GM21786 (cell line): ENCODE data around the gene TMEM181.
"Not testable (repeated sequence)": the region's sequence is repeated elsewhere in the genome, so short reads cannot be mapped to it uniquely, and the experiment has no call there.

ENCODE experiments used
- ATAC-seq: cut with Tn5 transposase; IDR thresholded peaks from one replicate; pipeline ENCODE4 v1.9.1; 2021; ENCODE audit not compliant: unreplicated experiment

TMEM181 gene

DNA sequence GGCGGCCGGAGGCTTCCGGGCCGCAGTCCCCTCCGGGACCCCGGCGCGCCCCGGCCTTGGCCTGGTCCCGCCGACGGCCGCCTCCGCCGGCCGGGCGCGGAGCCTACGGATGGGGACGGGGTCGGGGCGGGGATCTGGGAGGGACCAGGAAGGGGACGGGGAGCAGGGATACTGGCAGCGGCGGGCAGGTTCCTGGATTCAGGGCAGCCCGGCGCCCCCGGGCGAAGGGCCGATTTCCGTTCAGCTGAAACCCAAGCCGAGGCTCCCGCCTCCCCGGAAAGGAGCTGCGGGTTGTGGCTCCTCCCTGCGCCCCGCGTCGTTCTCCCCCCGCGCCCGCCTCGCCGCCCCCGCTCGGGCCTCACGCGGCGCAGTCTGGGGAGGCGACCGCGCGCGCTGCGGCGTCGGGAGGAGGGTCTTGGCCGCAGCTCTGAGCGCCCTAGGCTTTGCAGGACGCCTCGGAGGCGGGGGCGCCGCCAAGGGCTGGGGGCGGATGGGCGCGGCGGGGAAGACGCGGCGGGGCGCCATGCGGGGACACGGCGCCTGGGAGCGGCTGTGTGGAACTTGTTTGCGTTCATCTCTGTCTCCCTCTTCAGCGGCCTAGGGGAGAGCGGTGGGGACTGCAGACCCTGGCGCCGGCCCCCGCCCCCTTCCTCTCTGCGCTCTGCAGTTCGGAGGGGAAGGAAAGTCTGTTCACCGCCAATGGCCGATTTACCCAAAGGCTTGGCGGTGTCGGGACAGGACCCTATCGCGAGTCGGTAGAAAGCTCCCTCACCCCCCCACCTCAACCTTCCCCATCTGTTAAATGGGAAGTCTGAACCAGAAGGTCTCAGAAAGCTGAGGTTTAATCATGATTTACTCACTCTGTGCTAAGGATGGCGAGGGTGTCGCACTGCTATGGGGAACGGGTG lies 22.7 kb upstream of the TMEM181 start:
- no peak for ATAC-seq

DNA sequence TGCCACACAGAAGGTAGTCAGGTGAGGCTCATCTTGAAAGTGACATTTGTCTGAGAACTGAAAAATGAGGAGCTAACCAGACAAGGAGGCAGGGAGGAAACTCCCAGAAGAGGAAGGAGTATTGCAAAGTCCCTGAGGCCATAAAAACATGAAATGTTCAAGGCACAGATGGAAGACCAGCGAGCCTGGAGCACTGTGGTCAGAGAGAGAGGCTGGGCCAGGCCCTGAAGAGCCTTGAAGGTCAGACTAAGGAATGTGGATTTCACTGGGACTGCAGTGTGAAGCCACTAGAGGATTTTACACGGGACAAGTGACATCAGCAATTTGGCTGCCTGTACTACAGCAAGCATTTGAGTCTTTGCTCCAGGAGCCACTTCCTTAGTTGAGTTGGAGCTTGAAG lies 21.1 kb upstream of the TMEM181 start:
- ATAC-seq: no peak

DNA sequence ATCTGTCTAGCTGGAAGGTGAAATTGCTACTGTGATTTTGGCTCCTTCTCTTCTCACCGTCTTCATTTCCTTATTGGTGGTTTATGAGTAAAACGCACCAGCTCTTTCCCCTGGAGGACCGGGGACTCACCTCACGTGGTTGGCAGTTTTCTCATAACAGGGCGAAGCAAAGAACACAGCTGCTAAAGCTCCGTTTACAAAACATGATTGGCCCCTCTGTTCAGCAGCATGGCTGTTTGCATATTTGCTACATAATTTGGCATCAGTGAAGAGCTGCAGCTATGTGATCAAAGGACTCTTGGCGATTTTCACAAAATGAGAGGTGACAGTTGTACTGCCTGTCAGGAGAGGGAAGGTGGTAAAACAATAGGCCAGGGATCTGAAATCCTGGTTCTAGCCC lies 20.5 kb upstream of the TMEM181 start:
- no peak for ATAC-seq

DNA sequence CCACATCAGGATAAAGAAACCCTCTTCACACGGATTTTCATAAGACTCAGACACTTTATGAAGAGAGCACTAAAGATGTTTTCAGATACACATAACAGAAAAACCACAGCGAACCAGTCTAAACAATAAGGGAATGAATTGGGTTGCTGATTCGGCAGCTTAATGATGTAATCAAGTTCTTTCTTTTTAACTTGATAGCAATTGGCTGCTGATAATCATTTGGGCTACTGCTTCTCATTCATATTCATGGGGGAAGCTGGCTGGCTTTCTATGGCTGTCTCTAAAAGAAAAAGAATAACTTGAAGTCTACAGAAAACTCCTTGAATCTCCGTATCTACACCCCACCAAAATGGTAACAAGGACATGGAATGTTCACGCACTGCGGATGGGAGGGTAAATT lies 20.0 kb upstream of the TMEM181 start:
- ATAC-seq: no peak

DNA sequence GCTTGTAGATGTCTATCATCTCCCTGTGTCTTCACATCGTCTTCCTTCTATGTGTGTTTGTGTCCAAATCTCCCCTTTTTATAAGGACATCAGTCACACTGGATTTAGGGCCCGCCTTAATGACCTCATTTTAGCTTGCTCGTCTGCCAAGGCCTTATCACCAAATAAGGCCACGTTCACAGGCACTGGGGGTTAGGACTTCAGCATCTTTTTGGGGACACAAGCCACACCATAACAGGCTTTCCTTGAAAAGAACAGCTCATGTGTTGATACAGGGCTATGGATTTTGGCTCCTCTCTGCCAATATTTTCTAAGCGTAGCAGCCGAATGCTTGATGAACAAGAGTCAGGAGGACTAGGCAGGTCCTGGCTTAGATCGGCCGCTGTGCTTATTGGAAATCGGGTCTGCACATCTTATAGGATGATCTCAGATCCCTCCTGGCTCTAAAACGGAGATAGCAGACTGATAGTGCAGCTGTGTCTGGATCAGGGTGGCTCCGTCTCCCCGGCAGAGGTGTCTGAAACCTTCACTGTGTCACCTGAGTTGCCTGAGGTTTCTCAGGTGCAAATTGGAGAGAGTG lies 16.2 kb upstream of the TMEM181 start:
- ATAC-seq: no peak

DNA sequence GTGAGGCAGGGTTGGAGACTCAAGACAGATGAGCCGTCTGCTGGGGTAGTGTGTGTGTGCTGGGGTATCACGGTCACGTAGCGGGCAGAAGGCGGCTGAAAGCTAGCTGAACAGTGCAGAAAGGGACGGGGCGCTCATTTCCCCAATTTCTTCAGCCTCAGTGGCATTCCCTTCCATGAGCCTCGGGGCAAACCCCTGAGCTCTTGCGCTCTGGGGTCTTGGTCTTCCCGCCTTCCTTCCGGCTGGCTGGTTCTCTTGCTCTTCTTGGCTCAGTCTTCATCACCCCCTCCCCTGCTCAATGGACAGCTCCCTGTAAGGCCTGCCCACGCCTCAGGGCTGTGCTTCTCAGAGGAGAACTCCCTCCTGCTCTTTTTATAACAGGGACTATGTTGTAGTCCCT lies 15.5 kb upstream of the TMEM181 start:
- ATAC-seq: no peak

DNA sequence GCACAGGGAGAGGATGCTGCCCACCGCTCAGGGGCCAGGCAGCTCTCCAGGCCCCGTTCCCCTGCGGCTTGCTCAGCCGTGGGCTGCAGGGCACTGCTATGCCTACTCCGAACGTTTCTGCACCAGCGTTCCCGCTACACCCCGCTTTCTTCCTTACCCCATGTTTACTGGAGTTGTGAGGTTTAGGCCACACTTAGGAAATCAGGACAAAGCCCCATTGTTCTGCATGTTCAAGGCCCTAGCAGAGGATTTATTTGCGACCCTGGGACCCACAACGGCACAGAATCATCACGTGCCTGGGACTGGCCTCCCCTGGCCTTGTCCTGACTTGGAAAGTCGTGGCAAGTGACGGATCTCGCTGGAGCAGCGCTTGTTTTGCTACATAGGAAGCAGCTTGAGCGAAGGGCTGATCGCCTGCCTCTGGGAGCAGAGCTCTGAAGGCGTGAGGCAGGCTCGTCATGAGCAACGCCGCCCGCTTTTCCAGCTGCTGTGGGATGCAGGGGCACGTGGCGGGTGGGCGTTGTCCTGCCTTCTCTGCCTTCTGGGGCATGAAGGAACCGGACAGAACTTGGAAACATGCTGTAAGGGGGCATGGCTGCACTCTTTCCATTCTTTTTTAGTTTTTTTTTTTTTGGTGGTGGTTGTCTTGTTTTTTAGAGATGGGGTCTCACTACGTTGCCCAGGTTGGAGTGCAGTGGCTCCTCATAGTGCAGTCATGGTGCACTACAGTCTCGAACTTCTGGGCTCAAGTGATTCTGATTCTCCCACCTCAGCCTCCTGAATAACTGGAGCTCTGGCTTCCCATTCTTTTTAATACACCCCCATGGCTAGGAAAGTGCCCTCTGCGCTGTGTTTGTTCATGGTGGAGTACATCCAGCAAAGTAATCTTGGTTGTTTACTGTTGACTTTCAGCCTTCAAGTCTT lies 14.6 kb upstream of the TMEM181 start:
- ATAC-seq: no peak

DNA sequence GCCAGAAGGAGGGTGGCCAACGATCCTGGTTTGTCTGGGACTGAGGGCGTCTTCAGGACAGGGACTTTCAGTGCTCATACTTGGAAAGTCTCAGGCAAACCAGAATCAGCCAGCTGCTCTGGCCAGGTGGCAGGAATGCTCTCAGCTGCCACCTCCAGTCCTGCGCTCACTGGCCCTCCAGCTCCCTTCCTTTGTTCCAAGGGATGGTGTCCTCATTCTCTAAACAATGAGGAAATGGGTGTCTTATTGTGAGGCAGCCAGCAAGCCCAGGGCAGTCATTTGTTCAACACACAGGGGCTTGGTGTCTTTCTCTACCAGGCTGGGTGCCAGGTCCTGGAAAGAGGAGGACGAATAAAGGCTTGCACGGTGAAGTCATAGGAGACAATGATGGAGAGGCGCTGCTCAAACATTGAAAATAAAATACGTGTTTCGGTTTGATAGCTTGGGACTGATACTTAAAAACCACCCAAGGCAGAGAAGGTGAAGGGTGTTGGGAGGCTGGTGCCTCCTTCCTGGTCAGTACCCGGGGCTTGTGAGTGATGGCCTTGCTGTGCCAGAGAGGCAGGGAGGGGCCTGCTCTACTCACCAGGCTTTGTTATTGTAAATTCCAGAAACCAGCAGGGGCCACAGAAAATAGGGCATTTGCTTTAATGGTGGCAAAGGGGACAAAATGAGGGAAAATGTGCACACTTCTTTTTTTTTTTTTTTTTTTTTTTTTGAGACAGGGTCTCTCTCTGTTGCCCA lies 11.3 kb upstream of the TMEM181 start:
- ATAC-seq: no peak

DNA sequence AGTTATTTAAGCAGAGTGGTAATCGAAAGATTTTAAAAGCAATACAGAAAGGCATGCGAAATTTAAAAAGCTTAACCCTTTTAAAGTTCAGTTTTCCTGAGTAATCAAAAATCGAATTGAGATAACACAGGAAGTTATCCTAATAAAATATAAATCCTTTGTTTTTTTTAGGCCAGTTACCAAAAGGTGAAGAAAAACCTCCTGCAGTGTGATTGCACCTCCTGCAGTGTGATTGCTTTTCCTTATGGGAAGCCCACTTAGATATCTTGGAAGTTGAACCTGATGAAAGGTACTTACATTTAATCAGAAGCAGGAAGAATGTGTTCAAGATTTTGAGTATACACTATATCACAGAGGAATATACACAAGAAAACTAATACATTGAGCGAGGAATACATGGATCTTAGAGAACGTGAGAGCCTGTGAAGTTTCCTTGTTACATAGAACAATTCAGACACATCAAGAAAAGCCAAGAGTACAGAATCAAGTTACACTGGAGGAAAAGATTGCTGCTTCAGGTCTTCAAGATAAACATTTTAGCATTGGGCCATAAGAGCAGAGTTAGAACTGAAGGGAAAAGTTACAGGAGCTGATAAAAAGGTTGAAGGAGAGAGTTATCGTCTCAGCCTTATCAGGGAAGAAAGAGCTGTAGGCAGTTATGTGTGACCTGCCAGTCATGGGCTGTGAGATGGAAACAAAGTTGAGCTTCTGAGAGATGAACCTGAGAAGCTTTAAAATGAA lies 7.7 kb upstream of the TMEM181 start:
- ATAC-seq: no peak

DNA sequence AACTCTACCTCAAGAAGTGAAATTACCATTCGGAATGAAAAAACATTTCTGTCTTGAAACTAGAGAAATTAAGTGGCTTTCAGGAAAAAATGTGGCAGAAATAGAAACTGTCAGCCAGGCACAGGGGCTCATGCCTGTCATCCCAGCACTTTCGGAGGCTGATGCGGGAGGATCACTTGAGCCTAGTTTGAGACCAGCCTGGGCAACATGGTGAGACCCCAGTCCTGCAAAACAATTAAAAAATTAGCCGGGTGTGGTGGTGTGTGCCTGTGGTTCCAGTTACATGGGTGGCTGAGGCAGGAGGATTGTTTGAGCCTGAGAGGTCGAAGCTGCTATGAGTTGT lies 7.1 kb upstream of the TMEM181 start:
- ATAC-seq: no peak

DNA sequence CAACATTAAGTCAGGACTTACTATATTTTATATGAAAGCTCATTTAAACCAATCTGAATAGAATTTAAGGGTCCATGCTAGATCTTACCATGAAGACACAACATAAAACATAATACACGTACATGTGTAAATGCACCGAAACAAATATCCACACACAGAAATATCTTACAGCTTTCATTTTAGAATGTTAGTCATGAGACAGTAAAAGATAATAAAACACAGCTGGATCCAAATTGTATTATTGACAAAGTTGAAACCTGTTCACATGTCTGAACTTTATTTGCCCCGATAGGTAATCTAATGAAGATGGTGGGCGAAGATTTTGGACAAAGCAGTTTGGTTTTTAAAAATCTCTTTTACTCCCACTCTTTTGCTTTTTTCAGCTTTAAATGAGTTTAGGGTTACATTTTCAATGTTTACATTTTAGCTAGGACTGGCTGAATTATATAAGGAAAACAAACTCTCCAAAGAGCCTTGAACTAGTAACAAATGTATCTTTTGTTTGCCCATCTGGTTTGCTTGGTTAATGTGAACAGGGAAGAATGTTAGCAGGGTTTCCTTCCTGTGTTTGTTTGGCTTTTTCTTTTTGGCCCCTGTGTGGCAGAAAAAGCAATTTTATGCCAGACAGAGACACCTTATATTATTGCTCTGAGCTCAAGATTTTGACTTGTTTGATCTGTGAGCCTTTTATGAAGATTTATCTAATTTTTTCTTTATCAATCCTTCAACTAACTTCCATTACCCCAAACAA lies 5.1 kb upstream of the TMEM181 start:
- no peak for ATAC-seq

DNA sequence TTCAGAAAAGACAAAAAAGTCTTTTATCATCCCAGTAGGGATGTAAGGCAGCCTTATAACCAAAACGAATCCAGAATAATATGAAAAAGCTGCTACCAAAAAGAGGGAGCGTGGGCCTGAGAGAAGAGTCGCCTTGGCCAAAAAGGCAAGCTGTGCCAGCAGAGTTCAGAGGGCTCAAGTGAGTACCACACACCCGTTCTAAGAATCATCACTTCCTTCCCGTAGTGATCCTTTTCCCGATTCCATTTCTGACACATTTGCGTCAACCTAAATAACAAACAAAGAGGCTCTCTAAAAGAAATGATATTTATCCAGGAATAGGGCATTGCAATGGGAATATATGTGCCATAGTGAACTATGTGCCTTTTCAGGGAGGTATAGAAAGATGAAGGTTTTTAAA lies 3.8 kb upstream of the TMEM181 start:
- ATAC-seq: no peak

DNA sequence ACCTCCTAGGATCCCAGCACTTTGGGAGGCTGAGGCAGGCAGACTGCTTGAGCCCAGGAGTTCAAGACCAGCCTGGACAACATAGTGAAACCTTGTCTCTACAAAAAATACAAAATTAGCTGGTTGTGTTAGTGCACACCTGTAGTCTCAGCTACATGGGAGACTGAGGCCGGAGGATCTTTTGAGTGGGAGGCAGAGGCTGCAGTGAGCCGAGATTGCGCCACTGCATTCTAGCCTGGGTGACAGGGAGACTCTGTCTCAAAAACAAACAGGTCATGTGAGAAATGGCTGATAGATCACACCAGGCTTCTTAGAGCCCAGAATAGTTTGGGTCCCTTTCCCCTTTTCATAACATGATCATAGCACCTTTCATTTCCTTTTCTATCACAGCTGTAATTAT lies 2.8 kb upstream of the TMEM181 start:
- not testable (repeated sequence) for ATAC-seq

DNA sequence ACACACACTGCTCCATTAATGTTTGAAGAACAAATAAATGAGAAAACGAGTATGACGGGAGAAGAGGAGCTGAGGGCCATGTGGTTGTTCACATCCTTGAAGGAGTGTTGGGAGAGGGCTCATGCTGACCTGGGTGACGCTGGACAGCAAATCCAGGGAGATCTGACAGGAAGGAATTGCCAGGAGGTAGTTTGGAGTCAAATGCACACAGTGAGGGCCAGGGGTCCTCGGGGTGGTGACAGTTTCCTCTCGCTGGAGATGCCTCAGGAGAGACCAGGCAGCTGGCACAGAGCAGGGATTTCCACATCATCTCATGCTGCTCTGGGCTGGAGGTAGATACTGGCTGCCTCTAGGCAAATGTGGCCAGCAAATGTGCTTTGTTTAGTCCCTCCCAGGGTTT lies 2.0 kb upstream of the TMEM181 start:
- ATAC-seq: no peak

DNA sequence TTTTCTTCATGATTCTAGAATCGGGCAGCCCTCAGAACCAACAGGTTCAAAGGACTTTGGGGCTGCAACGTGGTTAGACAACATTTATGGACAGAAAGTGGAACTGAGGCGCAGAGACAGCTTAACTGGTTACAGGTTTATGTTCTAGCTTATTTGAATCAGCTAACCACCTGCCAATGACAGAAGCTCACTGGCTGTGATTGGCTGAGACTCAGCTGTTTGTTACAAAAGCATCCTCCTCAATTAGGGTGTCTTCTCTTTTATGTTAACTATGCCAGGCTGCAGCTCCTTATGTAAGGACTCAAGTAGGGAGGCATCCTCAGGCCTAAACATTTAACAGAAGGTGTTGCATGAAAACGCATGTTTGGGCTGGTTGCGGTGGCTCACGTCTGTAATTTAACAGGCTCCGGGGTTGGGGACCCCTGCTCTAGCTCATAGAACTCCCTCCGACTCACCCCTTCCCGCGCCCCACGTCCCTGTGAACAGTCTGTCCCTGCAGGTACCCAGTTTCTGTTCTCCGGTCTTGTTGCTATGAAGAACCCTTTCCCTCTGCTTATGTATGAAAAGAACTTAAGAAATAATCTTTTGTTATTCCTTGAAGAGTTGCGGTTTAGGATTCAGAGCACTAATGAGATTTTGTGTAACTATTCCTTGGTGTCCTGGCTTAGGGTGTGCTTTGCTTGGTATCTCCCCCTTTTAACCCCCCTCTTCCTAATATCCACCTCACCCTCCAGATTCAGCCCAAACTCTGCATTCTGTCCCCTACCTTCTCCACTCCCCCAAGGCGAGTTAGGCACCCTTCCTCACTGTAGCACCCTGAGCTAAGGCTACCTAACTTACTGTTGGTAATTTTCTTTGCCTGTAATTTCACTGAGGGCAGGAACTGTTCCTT lies 1.2 kb upstream of the TMEM181 start:
- no peak for ATAC-seq

DNA sequence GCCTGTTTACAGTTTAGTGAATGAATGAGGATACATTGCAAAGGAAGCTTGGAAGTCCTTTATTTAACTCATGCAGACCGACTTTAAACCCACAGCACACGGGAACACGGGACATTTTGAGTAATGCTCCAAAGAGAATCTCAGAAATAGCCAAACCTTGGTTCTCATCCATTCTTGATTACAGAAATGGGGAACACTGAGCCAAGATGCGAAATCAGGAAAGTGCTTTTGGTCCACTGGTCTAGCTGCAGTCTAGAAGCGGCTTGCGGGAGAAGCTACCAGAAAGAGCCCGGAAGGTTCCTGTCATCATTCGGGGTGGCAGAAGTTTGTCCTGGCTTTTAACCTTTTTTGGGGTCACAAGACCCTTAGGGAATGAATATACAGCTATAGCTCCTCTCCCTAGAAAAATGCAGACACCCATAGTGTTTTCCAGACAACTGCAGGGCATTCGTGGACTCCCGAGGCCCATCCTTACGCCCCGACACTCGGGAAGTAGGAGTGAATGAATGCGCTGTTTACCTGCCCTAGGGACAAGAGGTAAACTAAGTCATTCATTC lies 475 bp upstream of the TMEM181 start:
- no peak for ATAC-seq

DNA sequence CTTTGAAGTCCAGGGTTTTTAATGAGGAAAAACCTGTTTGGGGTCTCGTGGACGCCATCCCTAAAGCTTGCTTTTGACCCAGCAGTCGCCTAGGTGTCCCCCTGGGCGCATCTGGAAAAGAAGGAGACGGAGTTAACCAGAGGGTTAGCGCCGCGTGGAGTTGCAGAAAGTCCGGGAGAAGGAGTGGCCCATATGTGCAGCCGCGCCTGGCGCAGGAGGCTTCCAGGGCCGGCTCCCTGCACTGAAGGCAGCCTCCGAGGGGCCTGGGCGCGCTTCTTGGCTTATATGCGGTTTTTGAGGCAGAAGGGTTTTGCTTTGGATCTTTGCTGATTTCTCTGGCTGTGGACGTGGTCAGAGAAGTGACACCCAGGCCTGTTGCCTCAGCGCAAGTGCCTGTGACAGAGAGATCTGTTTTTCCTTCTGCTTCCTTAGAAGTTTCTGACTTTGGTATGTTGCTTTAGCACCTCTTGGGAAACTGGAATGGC lies 987 bp downstream of the TMEM181 start:
- ATAC-seq: no peak

DNA sequence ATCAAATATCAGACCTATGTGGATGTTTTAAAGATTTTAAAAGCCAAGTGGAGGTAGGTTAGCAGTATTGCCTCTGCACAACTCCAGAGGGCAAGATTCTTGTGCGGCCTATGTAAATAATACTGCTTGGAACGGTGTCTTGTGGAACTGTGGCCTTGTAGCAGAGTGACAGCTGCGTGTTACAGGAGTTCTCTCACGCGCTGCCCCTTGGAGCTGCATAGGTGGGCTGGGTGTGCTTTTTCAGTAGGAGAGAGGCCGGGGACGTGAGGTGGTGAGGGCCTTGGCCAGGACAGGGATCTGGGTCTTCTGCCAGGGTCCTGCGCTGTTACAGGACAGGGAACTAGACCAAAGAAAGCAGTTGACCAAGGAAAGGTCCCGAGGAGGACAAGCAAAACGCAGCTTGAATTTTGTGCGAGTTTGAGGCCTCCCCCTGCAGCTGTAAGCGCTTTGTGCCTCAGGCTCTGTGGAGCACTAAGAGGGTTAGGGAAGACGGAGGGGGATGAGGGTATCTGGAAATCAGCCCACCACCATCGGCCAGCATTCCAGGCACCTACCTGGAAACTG lies 1.5 kb downstream of the TMEM181 start:
- no peak for ATAC-seq
